ENCODE results near the gene ITGAV.

Gene ITGAV

GRCh38 chr2:186590350-186590758 is 498 bp downstream of the ITGAV start:
- Histone ChIP-seq H4K91ac (ENCODE audit: low read depth, low read length, poor library complexity) (peak overlapping the region; percentile 35), H2AFZ (ENCODE audit: low read length) (peak overlapping the region; percentile 97), H3K23ac (ENCODE audit: low read depth, low read length, poor library complexity) (peak overlapping the region; percentile 99), H3K4me3 (ENCODE audit: low read length in 2 of 2) (peak overlapping the region; percentile 79 to 89), H2AK5ac (ENCODE audit: low read depth, low read length) (peak overlapping the region; percentile 93), H3K9me3 (replicated peaks in 1 of 2; ENCODE audit: control insufficient read depth in 2 of 2, insufficient read depth in 1 of 2, low read depth in 1 of 2, low read length in 2 of 2) (no peaks in the 10 kb centered on the region), H3K14ac (ENCODE audit: low read length) (peak overlapping the region; percentile 33), H2BK5ac (ENCODE audit: low read length) (peak overlapping the region; percentile 98), H3K4me1 (ENCODE audit: control insufficient read depth in 2 of 2, insufficient read depth in 1 of 2, low read depth in 1 of 2, low read length in 2 of 2) (peaks cover 3 to 8% of the 10 kb centered on the region in 2 donors), H4K8ac (ENCODE audit: low read depth, low read length) (no peak overlapping the region), H3K27me3 (ENCODE audit: control insufficient read depth in 3 of 3, insufficient read depth in 3 of 3, low read depth in 1 of 3, low read length in 3 of 3) (no peaks in the 10 kb centered on the region), H2BK12ac (ENCODE audit: low read length) (peak overlapping the region; percentile 69), H3K27ac (replicated peaks; ENCODE audit: low read length) (peak overlapping the region; percentile 85), H2BK120ac (ENCODE audit: low read depth, low read length) (peak overlapping the region; percentile 93), H3K4ac (ENCODE audit: low read length) (no peak overlapping the region), H3K18ac (ENCODE audit: low read length) (peak overlapping the region; percentile 96), H3K4me2 (ENCODE audit: insufficient read depth, low read length, poor library complexity, severe bottlenecking) (peak overlapping the region; percentile 66), H3K79me1 (ENCODE audit: low read depth, low read length) (no peaks in the 10 kb centered on the region), H3K36me3 (replicated peaks in 1 of 2; ENCODE audit: control insufficient read depth in 2 of 2, insufficient read depth in 2 of 2, low read length in 2 of 2) (no peaks in the 10 kb centered on the region), H3K9ac (ENCODE audit: low read depth, low read length, poor library complexity) (peak overlapping the region; percentile 90), H2BK15ac (ENCODE audit: low read length) (peak overlapping the region; percentile 94)
- no CpG with 5 or more reads among the region's 32 CpGs for WGBS, 2 donors (ENCODE audit: extremely low coverage in 2 of 2, insufficient read length in 2 of 2, insufficient replicate concordance in 1 of 2)
- no peak for DNase-seq (ENCODE audit: low spot score)

- peak overlapping the region; percentile 66 for H3K4me2 ChIP-seq (ENCODE audit: insufficient read depth, low read length, poor library complexity, severe bottlenecking)
- H3K4me1 ChIP-seq (ENCODE audit: control insufficient read depth in 2 of 2, insufficient read depth in 1 of 2, low read depth in 1 of 2, low read length in 2 of 2): peaks cover 3% of the 10 kb centered on the region in 2 donors
- no peak overlapping the region for H3K23ac ChIP-seq (ENCODE audit: low read depth, low read length, poor library complexity)
- H3K27ac ChIP-seq (replicated peaks; ENCODE audit: low read length): peak overlapping the region; percentile 85
- no peak overlapping the region for H2BK120ac ChIP-seq (ENCODE audit: low read depth, low read length)
- H4K91ac ChIP-seq (ENCODE audit: low read depth, low read length, poor library complexity): no peak overlapping the region
- no peak overlapping the region for H3K14ac ChIP-seq (ENCODE audit: low read length)
- H2AFZ ChIP-seq (ENCODE audit: low read length): peak overlapping the region; percentile 97
- H3K18ac ChIP-seq (ENCODE audit: low read length): peak overlapping the region; percentile 61
- H4K8ac ChIP-seq (ENCODE audit: low read depth, low read length): no peak overlapping the region
- WGBS, 2 donors (ENCODE audit: extremely low coverage in 2 of 2, insufficient read length in 2 of 2, insufficient replicate concordance in 1 of 2): no CpG with 5 or more reads among the region's 17 CpGs
- H3K36me3 ChIP-seq (replicated peaks in 1 of 2; ENCODE audit: control insufficient read depth in 2 of 2, insufficient read depth in 2 of 2, low read length in 2 of 2): no peaks in the 10 kb centered on the region
- H3K4me3 ChIP-seq (ENCODE audit: low read length in 2 of 2): peak overlapping the region; percentile 79 to 89
- no peak overlapping the region for H3K9ac ChIP-seq (ENCODE audit: low read depth, low read length, poor library complexity)
- H3K9me3 ChIP-seq (replicated peaks in 1 of 2; ENCODE audit: control insufficient read depth in 2 of 2, insufficient read depth in 1 of 2, low read depth in 1 of 2, low read length in 2 of 2): no peaks in the 10 kb centered on the region
- peak overlapping the region; percentile 98 for H2BK5ac ChIP-seq (ENCODE audit: low read length)
- peak overlapping the region; percentile 94 for H2BK15ac ChIP-seq (ENCODE audit: low read length)
- no peak overlapping the region for H3K4ac ChIP-seq (ENCODE audit: low read length)
- H2AK5ac ChIP-seq (ENCODE audit: low read depth, low read length): no peak overlapping the region
- no peak overlapping the region for H2BK12ac ChIP-seq (ENCODE audit: low read length)
- H3K79me1 ChIP-seq (ENCODE audit: low read depth, low read length): no peaks in the 10 kb centered on the region
- no peak for DNase-seq (ENCODE audit: low spot score)
- H3K27me3 ChIP-seq (ENCODE audit: control insufficient read depth in 3 of 3, insufficient read depth in 3 of 3, low read depth in 1 of 3, low read length in 3 of 3): no peaks in the 10 kb centered on the region
Observed at GRCh38 chr2:186590759-186591505, 1.1 kb downstream of the ITGAV start.

GRCh38 chr2:186591506-186591890 is 1.6 kb downstream of the ITGAV start:
- Histone ChIP-seq H3K14ac (ENCODE audit: low read length) (no peak overlapping the region), H3K27ac (replicated peaks; ENCODE audit: low read length) (no peak overlapping the region), H3K27me3 (ENCODE audit: control insufficient read depth in 3 of 3, insufficient read depth in 3 of 3, low read depth in 1 of 3, low read length in 3 of 3) (no peaks in the 10 kb centered on the region), H2BK5ac (ENCODE audit: low read length) (no peak overlapping the region), H3K36me3 (replicated peaks in 1 of 2; ENCODE audit: control insufficient read depth in 2 of 2, insufficient read depth in 2 of 2, low read length in 2 of 2) (no peaks in the 10 kb centered on the region), H2BK120ac (ENCODE audit: low read depth, low read length) (no peak overlapping the region), H2BK12ac (ENCODE audit: low read length) (no peak overlapping the region), H3K4me2 (ENCODE audit: insufficient read depth, low read length, poor library complexity, severe bottlenecking) (peak overlapping the region; percentile 66), H3K9me3 (replicated peaks in 1 of 2; ENCODE audit: control insufficient read depth in 2 of 2, insufficient read depth in 1 of 2, low read depth in 1 of 2, low read length in 2 of 2) (no peaks in the 10 kb centered on the region), H3K4ac (ENCODE audit: low read length) (no peak overlapping the region), H3K4me1 (ENCODE audit: control insufficient read depth in 2 of 2, insufficient read depth in 1 of 2, low read depth in 1 of 2, low read length in 2 of 2) (peaks cover 3% of the 10 kb centered on the region in 2 donors), H2AFZ (ENCODE audit: low read length) (peak overlapping the region; percentile 97), H3K4me3 (ENCODE audit: low read length in 2 of 2) (peak overlapping the region; percentile 79 to 89), H4K91ac (ENCODE audit: low read depth, low read length, poor library complexity) (no peak overlapping the region), H4K8ac (ENCODE audit: low read depth, low read length) (no peak overlapping the region), H3K79me1 (ENCODE audit: low read depth, low read length) (no peaks in the 10 kb centered on the region), H2AK5ac (ENCODE audit: low read depth, low read length) (no peak overlapping the region), H3K18ac (ENCODE audit: low read length) (no peak overlapping the region), H2BK15ac (ENCODE audit: low read length) (no peak overlapping the region), H3K9ac (ENCODE audit: low read depth, low read length, poor library complexity) (no peak overlapping the region), H3K23ac (ENCODE audit: low read depth, low read length, poor library complexity) (no peak overlapping the region)
- WGBS, 2 donors (ENCODE audit: extremely low coverage in 2 of 2, insufficient read length in 2 of 2, insufficient replicate concordance in 1 of 2): no CpG with 5 or more reads among the region's 3 CpGs
- DNase-seq (ENCODE audit: low spot score): no peak

GRCh38 chr2:186592137-186592875 is 2.5 kb downstream of the ITGAV start:
- Histone ChIP-seq H4K8ac (ENCODE audit: low read depth, low read length) (no peak overlapping the region), H2BK120ac (ENCODE audit: low read depth, low read length) (no peak overlapping the region), H2AFZ (ENCODE audit: low read length) (no peak overlapping the region), H3K27ac (replicated peaks; ENCODE audit: low read length) (no peak overlapping the region), H3K14ac (ENCODE audit: low read length) (no peak overlapping the region), H3K27me3 (ENCODE audit: control insufficient read depth in 3 of 3, insufficient read depth in 3 of 3, low read depth in 1 of 3, low read length in 3 of 3) (no peaks in the 10 kb centered on the region), H2AK5ac (ENCODE audit: low read depth, low read length) (no peak overlapping the region), H2BK15ac (ENCODE audit: low read length) (no peak overlapping the region), H3K4me2 (ENCODE audit: insufficient read depth, low read length, poor library complexity, severe bottlenecking) (no peak overlapping the region), H2BK5ac (ENCODE audit: low read length) (no peak overlapping the region), H3K4me1 (ENCODE audit: control insufficient read depth in 2 of 2, insufficient read depth in 1 of 2, low read depth in 1 of 2, low read length in 2 of 2) (peaks cover 0 to 5% of the 10 kb centered on the region in 2 donors), H4K91ac (ENCODE audit: low read depth, low read length, poor library complexity) (no peak overlapping the region), H3K36me3 (replicated peaks in 1 of 2; ENCODE audit: control insufficient read depth in 2 of 2, insufficient read depth in 2 of 2, low read length in 2 of 2) (no peaks in the 10 kb centered on the region), H3K4ac (ENCODE audit: low read length) (no peak overlapping the region), H3K79me1 (ENCODE audit: low read depth, low read length) (no peaks in the 10 kb centered on the region), H2BK12ac (ENCODE audit: low read length) (no peak overlapping the region), H3K23ac (ENCODE audit: low read depth, low read length, poor library complexity) (no peak overlapping the region), H3K4me3 (ENCODE audit: low read length in 2 of 2) (no peak overlapping the region), H3K9me3 (replicated peaks in 1 of 2; ENCODE audit: control insufficient read depth in 2 of 2, insufficient read depth in 1 of 2, low read depth in 1 of 2, low read length in 2 of 2) (no peaks in the 10 kb centered on the region), H3K18ac (ENCODE audit: low read length) (no peak overlapping the region), H3K9ac (ENCODE audit: low read depth, low read length, poor library complexity) (no peak overlapping the region)
- no CpG with 5 or more reads among the region's 5 CpGs for WGBS, 2 donors (ENCODE audit: extremely low coverage in 2 of 2, insufficient read length in 2 of 2, insufficient replicate concordance in 1 of 2)
- DNase-seq (ENCODE audit: low spot score): no peak
